H1 (cell line): ENCODE measurements around the gene TMPRSS3. TPM values are rescaled to one million over a fixed set of nuclear protein-coding genes. Genes with fewer than 3 reads are reported as not detected.

Experiments
- CTCF ChIA-PET: fragments of 300-600 bp; sonication (Branson Sonifier 250); formaldehyde crosslinking; loops from one replicate; lab custom pipeline; 2021; ENCODE audit not compliant: partially characterized antibody; lab: Charles Lee
- POLR2A ChIA-PET: fragments of 300-600 bp; sonication (Branson Sonifier 250); formaldehyde crosslinking; loops from one replicate; lab custom pipeline; 2021; ENCODE audit warnings: inconsistent platforms; ENCODE audit not compliant: partially characterized antibody; lab: Charles Lee
- DNase-seq, 2 experiments: peaks; one replicate each; pipeline versions ENCODE4 v3.0.0 to v3.0.0-alpha.2; 2010 to 2022; ENCODE audit warnings: low spot score in 2 of 2, low read depth in 1 of 2, mixed read lengths in 1 of 2
- FAIRE-seq: peaks from 2 replicates; lab custom pipeline; 2011; peaks lifted over from hg19 to GRCh38; lab: Jason Lieb, UNC
- H2AFZ ChIP-seq: 2 replicates; pipeline ENCODE4 v1.8.1; 2012; ENCODE audit warnings: low read length, inconsistent platforms
- H2AK5ac ChIP-seq: 2 replicates; pipeline ENCODE4 v1.6.1; 2013; ENCODE audit warnings: low read depth, low read length
- H2BK120ac ChIP-seq: replicated peaks from 2 replicates; pipeline ENCODE3; 2013; ENCODE audit warnings: low read depth, low read length, inconsistent platforms
- H2BK12ac ChIP-seq: 2 replicates; pipeline ENCODE4 v1.6.1; 2013; ENCODE audit warnings: low read depth, low read length
- H2BK15ac ChIP-seq: 2 replicates; pipeline ENCODE4 v1.6.1; 2013; ENCODE audit warnings: low read length
- H2BK20ac ChIP-seq: 2 replicates; pipeline ENCODE4 v1.6.1; 2013; ENCODE audit warnings: low read length
- H2BK5ac ChIP-seq: 2 replicates; pipeline ENCODE4 v1.6.1; 2013; ENCODE audit warnings: low read depth, low read length
- H3K14ac ChIP-seq: 2 replicates; pipeline ENCODE4 v1.6.1; 2013; ENCODE audit warnings: inconsistent platforms; ENCODE audit not compliant: insufficient read length
- H3K18ac ChIP-seq: 2 replicates; pipeline ENCODE4 v1.6.1; 2013; ENCODE audit warnings: low read length; ENCODE audit errors: extremely low read depth
- H3K23ac ChIP-seq: 2 replicates; pipeline ENCODE4 v1.6.1; 2013; ENCODE audit warnings: inconsistent platforms; ENCODE audit not compliant: insufficient read length
- H3K23me2 ChIP-seq: 2 replicates; pipeline ENCODE4 v1.6.1; 2013; ENCODE audit warnings: low read depth, low read length
- H3K27ac ChIP-seq: 2 replicates; pipeline ENCODE4 v1.6.1; 2011; ENCODE audit warnings: low read depth, low read length, inconsistent platforms
- H3K27me3 ChIP-seq, 4 experiments: replicated peaks in 1 of 4; 1 replicate in 1 of 4; 2 replicates in 3 of 4; pipeline versions ENCODE4 v1.6.1 to v1.8.1; 2011 to 2013; ENCODE audit warnings: low read length in 3 of 4, mild to moderate bottlenecking in 3 of 4, inconsistent platforms in 2 of 4, mixed read lengths in 2 of 4, moderate library complexity in 1 of 4; ENCODE audit not compliant: control insufficient read depth in 3 of 4, insufficient read depth in 3 of 4; ENCODE audit errors: extremely low read depth in 1 of 4
- H3K36me3 ChIP-seq, 4 experiments: 2 replicates each; pipeline versions ENCODE4 v1.6.1 to v1.8.1; 2011 to 2013; ENCODE audit warnings: mild to moderate bottlenecking in 4 of 4, low read length in 3 of 4, moderate library complexity in 2 of 4, control low read depth in 1 of 4, inconsistent platforms in 1 of 4; ENCODE audit not compliant: insufficient read depth in 4 of 4, control insufficient read depth in 2 of 4
- H3K4ac ChIP-seq: replicated peaks from 2 replicates; pipeline ENCODE3; 2013; ENCODE audit warnings: low read length, low read depth, mixed read lengths, inconsistent platforms; ENCODE audit not compliant: insufficient read length
- H3K4me1 ChIP-seq, 4 experiments: replicated peaks in 1 of 4; 1 replicate in 1 of 4; 2 replicates in 3 of 4; pipeline versions ENCODE4 v1.6.1 to v1.8.1; 2011 to 2013; ENCODE audit warnings: low read length in 3 of 4, inconsistent platforms in 2 of 4, mixed read lengths in 1 of 4; ENCODE audit not compliant: insufficient read depth in 4 of 4, control insufficient read depth in 3 of 4
- H3K4me2 ChIP-seq, 2 experiments: 2 replicates each; pipeline versions ENCODE4 v1.6.1 to v1.8.1; 2011 to 2013; ENCODE audit warnings: low read depth in 2 of 2, low read length in 2 of 2, control low read depth in 1 of 2, inconsistent platforms in 1 of 2, mild to moderate bottlenecking in 1 of 2; ENCODE audit not compliant: insufficient read depth in 1 of 2
- H3K4me3 ChIP-seq, 4 experiments: fragments of 200-600, 300-600 bp in 1 of 4; sonication (generic), shearing (Covaris generic), sonication (Bioruptor Twin) in 1 of 4; 2 replicates each; pipeline versions ENCODE4 v1.5.1 to v1.8.1; 2011 to 2016; ENCODE audit warnings: low read length in 4 of 4, low read depth in 3 of 4, control low read depth in 2 of 4, inconsistent platforms in 2 of 4, mild to moderate bottlenecking in 2 of 4, mixed read lengths in 1 of 4, moderate library complexity in 1 of 4; ENCODE audit not compliant: insufficient read depth in 2 of 4; ENCODE audit errors: extremely low read depth in 1 of 4
- H3K56ac ChIP-seq: replicated peaks from 2 replicates; pipeline ENCODE3; 2013; ENCODE audit warnings: low read depth, mild to moderate bottlenecking, mixed read lengths, low read length, inconsistent platforms; ENCODE audit not compliant: insufficient read length
- H3K79me1 ChIP-seq: 2 replicates; pipeline ENCODE4 v1.6.1; 2013; ENCODE audit warnings: low read depth, low read length, control low read depth
- H3K79me2 ChIP-seq, 2 experiments: 2 replicates each; pipeline versions ENCODE4 v1.6.1 to v1.8.1; 2012 to 2013; ENCODE audit warnings: low read length in 2 of 2, mild to moderate bottlenecking in 2 of 2, inconsistent platforms in 1 of 2; ENCODE audit not compliant: insufficient read depth in 2 of 2, control insufficient read depth in 1 of 2
- H3K9ac ChIP-seq, 4 experiments: replicated peaks in 1 of 4; 1 replicate in 1 of 4; 2 replicates in 3 of 4; pipeline versions ENCODE4 v1.6.1 to v1.8.1; 2011 to 2013; ENCODE audit warnings: low read depth in 3 of 4, low read length in 3 of 4, control low read depth in 2 of 4, mild to moderate bottlenecking in 2 of 4, moderate library complexity in 2 of 4, inconsistent platforms in 1 of 4; ENCODE audit errors: extremely low read depth in 1 of 4
- H3K9me3 ChIP-seq, 2 experiments: 2 replicates each; pipeline versions ENCODE4 v1.6.1 to v1.8.1; 2012 to 2013; ENCODE audit warnings: mild to moderate bottlenecking in 2 of 2, moderate library complexity in 2 of 2, control low read depth in 1 of 2, inconsistent platforms in 1 of 2, low read depth in 1 of 2, low read length in 1 of 2, mixed read lengths in 1 of 2; ENCODE audit not compliant: insufficient read depth in 2 of 2
- H4K20me1 ChIP-seq, 2 experiments: replicated peaks in 1 of 2; 2 replicates each; pipeline versions ENCODE3 to v1.8.1; 2011 to 2013; ENCODE audit warnings: inconsistent platforms in 2 of 2, low read length in 2 of 2, mild to moderate bottlenecking in 1 of 2; ENCODE audit not compliant: insufficient read depth in 2 of 2, control insufficient read depth in 1 of 2
- H4K5ac ChIP-seq: 2 replicates; pipeline ENCODE4 v1.6.1; 2013; ENCODE audit warnings: low read length, low read depth, mixed read lengths, inconsistent platforms; ENCODE audit not compliant: insufficient read length
- H4K8ac ChIP-seq: 2 replicates; pipeline ENCODE4 v1.8.0; 2013; ENCODE audit warnings: mild to moderate bottlenecking, moderate library complexity, low read length, inconsistent platforms; ENCODE audit not compliant: insufficient read depth; ENCODE audit errors: extremely low read depth
- H4K91ac ChIP-seq: replicated peaks from 2 replicates; pipeline ENCODE3; 2013; ENCODE audit warnings: low read length, mixed read lengths, inconsistent platforms; ENCODE audit not compliant: insufficient read length
- FOSL1 ChIP-seq: IDR thresholded peaks from 2 replicates; pipeline ENCODE4 v1.6.1; 2011; ENCODE audit warnings: mild to moderate bottlenecking, low read depth, low read length, moderate library complexity; ENCODE audit not compliant: insufficient read depth
- POLR2AphosphoS5 ChIP-seq: IDR thresholded peaks from 2 replicates; pipeline ENCODE4 v1.6.1; 2011; ENCODE audit warnings: low read depth, low read length
- SP1 ChIP-seq: IDR thresholded peaks from 2 replicates; pipeline ENCODE4 v1.6.1; 2011; ENCODE audit warnings: low read depth, low read length
- WGBS, 2 experiments: shearing (Covaris generic) in 1 of 2; methylation state at CpG; one replicate each; pipeline versions ENCODE4 v1.1.6 to v1.1.7; 2013 to 2015; ENCODE audit warnings: low lambda C conversion rate in 2 of 2, mixed read lengths in 2 of 2, inconsistent platforms in 1 of 2, low coverage in 1 of 2, missing lambda C conversion rate in 1 of 2; ENCODE audit not compliant: insufficient replicate concordance in 2 of 2, insufficient coverage in 1 of 2, insufficient read length in 1 of 2; ENCODE audit errors: extremely low coverage in 1 of 2, missing lambda C conversion rate in 1 of 2; 5-methylcytosine and 5-hydroxymethylcytosine counted together
- polyA plus RNA-seq, 7 experiments: library from polyadenylated mRNA; depleted of rRNA in 3 of 7; stranded (reverse) in 5 of 7; unstranded in 2 of 7; fragments of >200 nt in 5 of 7; fragments of 200-250 nt in 2 of 7; gene quantifications; 1 replicate in 5 of 7; 2 replicates in 1 of 7; 4 replicates in 1 of 7; pipeline versions ENCODE4 v1.2.1 to v1.2.3, GENCODE V29; 2011 to 2013; ENCODE audit warnings: missing spikeins in 2 of 7, mixed read lengths in 2 of 7
- total RNA-seq: library from RNA; stranded (reverse); fragmentation: NEBNext Ultra II Directional; extraction: Animal tissue kit (Norgen Biotek cat#: 25700); gene quantifications from 2 replicates; pipeline ENCODE4 v1.2.1, GENCODE V29; 2021

Gene TMPRSS3
- total and polyA plus RNA-seq, 2 of the 8 experiments (the other 6 are each of a cell fraction or from before 2014, with no cell fraction given) = 0.38 TPM; not detected in 1

GRCh38 chr21:42378418-42378817 is 17.4 kb downstream of the TMPRSS3 start:
- Histone ChIP-seq H4K91ac (no peak overlapping the region), H3K27ac (no peak overlapping the region), H2BK20ac (no peak overlapping the region), H3K14ac (no peak overlapping the region), H3K4me3 (no peak overlapping the region), H3K9me3 (no peaks in the 10 kb centered on the region), H3K23me2 (no peaks in the 10 kb centered on the region), H3K4ac (no peak overlapping the region), H3K23ac (no peak overlapping the region), H3K79me2 (no peaks in the 10 kb centered on the region), H3K36me3 (no peaks in the 10 kb centered on the region), H2BK120ac (no peak overlapping the region), H4K8ac (no peak overlapping the region), H2BK5ac (no peak overlapping the region), H3K4me1 (peaks cover 0 to 7% (median 0%) of the 10 kb centered on the region in 4 experiments; a peak in 5 of 7 replicates), H2AFZ (no peak overlapping the region), H4K20me1 (peaks cover 0 to 3% of the 10 kb centered on the region in 2 experiments), H3K18ac (no peak overlapping the region), H3K4me2 (no peak overlapping the region), H2AK5ac (no peak overlapping the region), H2BK15ac (no peak overlapping the region), H3K56ac (no peak overlapping the region), H3K79me1 (no peaks in the 10 kb centered on the region; the same call in 1 of the 2 replicates), H4K5ac (no peak overlapping the region), H2BK12ac (no peak overlapping the region), H3K9ac (no peak overlapping the region), H3K27me3 (no peaks in the 10 kb centered on the region; a peak in 1 of 7 replicates)
- POLR2A ChIA-PET = interaction anchor here (0.9 to 1.5 kb wide), 2 partner anchors 10 to 11 kb away, joined by 3 to 6 read pairs; no protein-coding TSS in a partner anchor
- CTCF ChIA-PET = interaction anchor here (1.2 to 3.2 kb wide), 6 partner anchors 9 to 69 kb away, joined by 3 to 16 read pairs (median 6); partner anchors contain the start of gene TFF1
- FAIRE-seq (no peak), DNase-seq (no peak)
- TF ChIP-seq SP1 (no peak), FOSL1 (no peak), POLR2AphosphoS5 (no peak)
- WGBS, 2 experiments = 92% methylated on average over 8 of the region's 8 CpGs; no CpG with 5 or more reads in 1 of the 2 experiments
